GM06990 (cell line): Measurements from ENCODE around the gene ENTREP3.
"Not testable (repeated sequence)": the region's sequence is repeated elsewhere in the genome, so short reads cannot be mapped to it uniquely, and the experiment has no call there.

ENCODE experiments used
- DNase-seq: peaks from one replicate; pipeline ENCODE4 v3.0.0-alpha.2; 2011; ENCODE audit not compliant: insufficient read length; ENCODE audit errors: extremely low read depth
- H3K27me3 ChIP-seq: replicated peaks from 2 replicates; pipeline ENCODE4 v1.6.0; 2011; ENCODE audit warnings: low read length; ENCODE audit not compliant: control insufficient read depth, insufficient read depth
- H3K36me3 ChIP-seq: 2 replicates; pipeline ENCODE4 v1.5.1; 2011; ENCODE audit warnings: low read length; ENCODE audit not compliant: control insufficient read depth, insufficient read depth
- H3K4me3 ChIP-seq: replicated peaks from 2 replicates; pipeline ENCODE4 v1.5.1; 2011; ENCODE audit warnings: low read depth, mild to moderate bottlenecking, control low read depth, low read length
- TF ChIP-seq, protein P1 (sequence below): IDR thresholded peaks from 2 replicates; pipeline ENCODE4 v1.5.1; 2011; ENCODE audit warnings: low read length, control low read depth, mild to moderate bottlenecking, inconsistent platforms; ENCODE audit not compliant: insufficient read depth, poor library complexity, severe bottlenecking

Gene ENTREP3

DNA sequence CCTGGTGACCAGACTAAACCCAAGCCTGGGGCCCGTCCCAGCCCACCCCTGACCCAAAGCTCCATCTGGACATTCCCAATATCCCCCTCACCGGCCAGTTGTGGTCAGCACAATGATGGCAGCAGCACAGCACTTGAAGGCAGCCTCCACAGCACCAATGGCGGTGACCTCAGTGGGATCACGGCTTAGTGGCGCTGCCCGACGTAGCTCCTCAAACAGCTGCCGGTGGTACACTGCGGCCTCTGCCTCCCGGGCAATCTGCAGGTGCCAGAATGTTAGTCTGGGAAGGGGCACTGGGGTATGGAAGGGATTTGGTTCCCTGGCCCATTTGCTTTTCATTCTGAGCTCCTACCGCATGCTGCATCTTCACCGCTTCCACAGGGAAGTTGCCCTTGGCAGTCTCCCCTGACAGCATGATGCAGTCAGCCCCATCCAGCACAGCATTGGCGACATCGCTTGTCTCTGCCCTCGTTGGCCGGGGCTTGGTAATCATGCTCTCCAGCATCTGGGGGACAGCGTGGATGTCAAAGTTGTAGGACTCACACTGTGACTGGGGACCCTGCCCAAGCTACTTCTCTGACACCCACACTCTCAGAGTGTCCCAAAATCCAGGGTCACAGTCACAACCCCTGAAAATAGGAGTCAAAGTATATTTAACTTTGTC is 37.9 kb upstream of the ENTREP3 start:
- TF ChIP-seq, protein P1, sequence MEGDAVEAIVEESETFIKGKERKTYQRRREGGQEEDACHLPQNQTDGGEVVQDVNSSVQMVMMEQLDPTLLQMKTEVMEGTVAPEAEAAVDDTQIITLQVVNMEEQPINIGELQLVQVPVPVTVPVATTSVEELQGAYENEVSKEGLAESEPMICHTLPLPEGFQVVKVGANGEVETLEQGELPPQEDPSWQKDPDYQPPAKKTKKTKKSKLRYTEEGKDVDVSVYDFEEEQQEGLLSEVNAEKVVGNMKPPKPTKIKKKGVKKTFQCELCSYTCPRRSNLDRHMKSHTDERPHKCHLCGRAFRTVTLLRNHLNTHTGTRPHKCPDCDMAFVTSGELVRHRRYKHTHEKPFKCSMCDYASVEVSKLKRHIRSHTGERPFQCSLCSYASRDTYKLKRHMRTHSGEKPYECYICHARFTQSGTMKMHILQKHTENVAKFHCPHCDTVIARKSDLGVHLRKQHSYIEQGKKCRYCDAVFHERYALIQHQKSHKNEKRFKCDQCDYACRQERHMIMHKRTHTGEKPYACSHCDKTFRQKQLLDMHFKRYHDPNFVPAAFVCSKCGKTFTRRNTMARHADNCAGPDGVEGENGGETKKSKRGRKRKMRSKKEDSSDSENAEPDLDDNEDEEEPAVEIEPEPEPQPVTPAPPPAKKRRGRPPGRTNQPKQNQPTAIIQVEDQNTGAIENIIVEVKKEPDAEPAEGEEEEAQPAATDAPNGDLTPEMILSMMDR: no peak
- no peak for DNase-seq
- no peaks in the 10 kb centered on the region for H3K36me3 ChIP-seq
- H3K4me3 ChIP-seq: no peak overlapping the region
- H3K27me3 ChIP-seq: no peaks in the 10 kb centered on the region

DNA sequence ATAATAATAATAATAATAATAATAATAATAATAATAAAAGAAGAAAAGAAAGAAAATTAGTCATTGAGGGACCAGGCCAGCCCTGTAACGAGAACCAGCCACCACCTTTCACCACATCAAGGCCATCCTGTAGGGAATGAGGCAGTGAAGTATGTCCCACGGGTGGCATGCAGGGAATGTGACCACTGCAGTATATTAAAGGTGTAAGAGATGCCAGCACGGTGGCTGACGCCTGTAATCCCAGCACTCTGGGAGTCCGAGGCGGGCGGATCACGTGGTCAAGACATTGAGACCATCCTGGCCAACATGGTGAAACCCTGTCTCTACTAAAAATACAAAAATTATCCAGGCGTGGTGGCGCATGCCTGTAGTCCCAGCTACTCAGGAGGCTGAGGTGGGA is 35.7 kb upstream of the ENTREP3 start:
- not testable (repeated sequence) for H3K4me3 ChIP-seq, H3K36me3 ChIP-seq, H3K27me3 ChIP-seq, DNase-seq

DNA sequence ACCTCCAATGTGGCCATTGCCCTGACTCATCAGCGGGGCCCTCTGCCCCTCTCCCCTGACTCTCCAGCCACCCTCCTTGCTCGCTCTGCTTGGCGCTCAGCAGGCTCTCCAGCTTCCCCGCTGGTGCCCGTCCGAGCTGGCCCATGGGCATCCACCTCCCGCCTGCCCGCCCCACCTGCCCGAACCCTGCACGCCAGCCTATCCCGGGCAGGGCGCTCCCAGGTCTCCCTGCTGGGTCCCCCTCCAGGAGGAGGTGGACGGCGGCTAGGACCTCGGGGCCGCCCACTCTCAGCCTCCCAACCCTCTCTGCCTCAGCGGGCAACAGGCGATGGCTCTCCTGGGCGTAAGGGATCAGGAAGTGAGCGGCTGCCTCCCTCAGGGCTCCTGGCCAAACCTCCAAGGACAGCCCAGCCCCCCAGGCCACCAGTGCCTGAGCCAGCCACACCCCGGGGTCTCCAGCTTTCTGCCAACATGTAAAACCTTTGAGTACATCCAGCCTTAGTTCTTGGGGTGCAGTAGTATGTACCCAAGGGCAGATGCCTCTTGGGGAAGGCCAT is 32.8 kb upstream of the ENTREP3 start:
- no peak overlapping the region for H3K4me3 ChIP-seq
- TF ChIP-seq, protein P1: no peak
- no peaks in the 10 kb centered on the region for H3K36me3 ChIP-seq
- H3K27me3 ChIP-seq: no peaks in the 10 kb centered on the region
- DNase-seq: no peak

DNA sequence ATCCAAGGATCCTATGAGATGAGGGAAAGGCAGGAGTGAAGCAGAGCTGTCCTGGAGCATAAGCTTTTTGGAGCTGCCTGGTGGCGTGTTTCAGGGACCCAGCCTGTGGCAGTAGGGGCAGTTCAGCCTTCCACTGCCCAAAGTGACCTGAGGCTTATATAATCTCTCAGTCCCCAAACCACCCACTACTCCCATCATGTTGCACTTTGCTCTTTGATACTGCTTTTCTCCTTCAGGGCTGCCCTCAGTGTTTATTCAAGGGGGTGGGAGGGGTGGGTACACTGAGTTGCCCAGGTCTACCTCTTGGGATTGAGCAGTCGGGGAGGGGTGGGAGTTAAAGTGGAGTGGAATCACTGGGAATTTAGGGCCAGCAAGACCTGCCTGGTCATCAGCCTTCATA is 31.3 kb upstream of the ENTREP3 start:
- no peaks in the 10 kb centered on the region for H3K36me3 ChIP-seq
- no peak overlapping the region for H3K4me3 ChIP-seq
- no peaks in the 10 kb centered on the region for H3K27me3 ChIP-seq
- DNase-seq: no peak
- TF ChIP-seq, protein P1: no peak

DNA sequence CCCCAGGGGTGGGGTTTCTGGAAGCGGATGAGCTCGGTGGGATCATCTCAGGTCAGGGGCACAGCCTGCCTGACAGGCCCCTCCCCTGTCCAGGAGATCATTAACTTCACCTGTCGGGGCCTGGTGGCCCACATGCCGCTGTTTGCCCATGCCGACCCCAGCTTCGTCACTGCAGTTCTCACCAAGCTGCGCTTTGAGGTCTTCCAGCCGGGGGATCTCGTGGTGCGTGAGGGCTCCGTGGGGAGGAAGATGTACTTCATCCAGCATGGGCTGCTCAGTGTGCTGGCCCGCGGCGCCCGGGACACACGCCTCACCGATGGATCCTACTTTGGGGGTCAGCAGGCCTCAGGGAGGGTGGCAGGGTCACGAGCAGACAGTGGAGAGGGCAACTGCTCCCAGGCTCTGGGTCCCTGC is 30.4 kb upstream of the ENTREP3 start:
- H3K4me3 ChIP-seq: no peak overlapping the region
- no peaks in the 10 kb centered on the region for H3K36me3 ChIP-seq
- TF ChIP-seq, protein P1: no peak
- H3K27me3 ChIP-seq: no peaks in the 10 kb centered on the region
- DNase-seq: no peak

DNA sequence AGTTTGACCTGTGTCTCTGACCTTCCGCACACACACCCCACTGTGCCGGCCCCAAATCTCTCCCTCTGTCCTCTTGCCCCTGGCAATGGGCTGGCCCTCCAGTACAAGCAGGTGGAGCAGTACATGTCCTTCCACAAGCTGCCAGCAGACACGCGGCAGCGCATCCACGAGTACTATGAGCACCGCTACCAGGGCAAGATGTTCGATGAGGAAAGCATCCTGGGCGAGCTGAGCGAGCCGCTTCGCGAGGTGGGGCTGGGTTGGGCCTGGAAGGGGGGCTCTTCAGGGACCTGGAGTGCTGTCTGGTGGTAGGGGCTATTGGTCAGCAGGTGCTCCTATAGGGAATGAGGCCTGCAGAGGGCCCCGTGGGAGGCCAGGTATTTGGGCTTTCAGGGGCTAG is 29.8 kb upstream of the ENTREP3 start:
- no peak overlapping the region for H3K4me3 ChIP-seq
- DNase-seq: no peak
- H3K36me3 ChIP-seq: no peaks in the 10 kb centered on the region
- no peaks in the 10 kb centered on the region for H3K27me3 ChIP-seq
- TF ChIP-seq, protein P1: no peak
